Esophagus squamous epithelium (tissue), 5 donors: ENCODE measurements around the gene ABCG4. TPM values are rescaled to one million over a fixed set of nuclear protein-coding genes. Genes with fewer than 3 reads are reported as not detected.

Source experiments
- DNase-seq: peaks from one replicate; lab custom pipeline; 2025; lab: John Stamatoyannopoulos, UW
- H3K27ac ChIP-seq, 4 donors: fragments of 200-600 bp; sonication (generic); one replicate each; pipeline ENCODE4 v1.5.1; 2016 to 2019; ENCODE audit warnings: mild to moderate bottlenecking in 1 of 4
- H3K27me3 ChIP-seq, 4 donors: fragments of 200-600 bp; sonication (generic); 1 replicate in 3 of 4; 2 replicates in 1 of 4; pipeline versions ENCODE4 v1.5.1 to v1.6.0; 2017 to 2021; ENCODE audit warnings: antibody characterized with exemption in 1 of 4
- H3K36me3 ChIP-seq, 3 donors: fragments of 200-600 bp; sonication (generic); one replicate each; pipeline ENCODE4 v1.5.1; 2016 to 2019
- H3K4me1 ChIP-seq, 3 donors: fragments of 200-600 bp; sonication (generic); one replicate each; pipeline ENCODE4 v1.5.1; 2017 to 2019
- H3K4me3 ChIP-seq, 4 donors: fragments of 200-600 bp; sonication (generic); 1 replicate in 3 of 4; 2 replicates in 1 of 4; pipeline ENCODE4 v1.5.1; 2016 to 2019; ENCODE audit warnings: mild to moderate bottlenecking in 2 of 4, moderate library complexity in 1 of 4
- H3K9me3 ChIP-seq, 3 donors: fragments of 200-600 bp; sonication (generic); one replicate each; pipeline ENCODE4 v1.5.1; 2016 to 2019
- POLR2A ChIP-seq, 4 donors: fragments of 450-650 bp; IDR thresholded peaks; one replicate each; pipeline ENCODE4 v1.6.1; 2017; ENCODE audit warnings: antibody characterized with exemption in 4 of 4, mild to moderate bottlenecking in 4 of 4, moderate library complexity in 3 of 4
- WGBS, 2 donors: methylation state at CpG; one replicate each; pipeline ENCODE4 v1.1.5; 2018; 5-methylcytosine and 5-hydroxymethylcytosine counted together
- intact Hi-C: fragments of 100-400 bp; cut with DNase I; formaldehyde crosslinking; loops from one replicate; pipeline ENCODE4 v1.15.0; 2022
- total RNA-seq, 4 donors: library from RNA; depleted of rRNA; stranded (reverse); fragments of >200 nt; gene quantifications; one replicate each; pipeline ENCODE4 v1.1.0, GENCODE V29; 2016
- TF ChIP-seq, protein P1 (sequence below), 6 experiments: fragments of 450-650 bp in 4 of 6; fragments of 200-600 bp in 2 of 6; sonication (generic) in 2 of 6; IDR thresholded peaks; one replicate each; pipeline ENCODE4 v1.5.1; 2016 to 2019; ENCODE audit warnings: antibody characterized with exemption in 6 of 6, mild to moderate bottlenecking in 4 of 6, moderate library complexity in 4 of 6
- donor health status: DM: yes; HTN: yes; CAD: no.

The ABCG4 gene
- total RNA-seq, 4 donors from 2014 or later: 0.15 to 0.94 (median 0.39) TPM

GRCh38 chr11:119175493-119176077 is 26.7 kb downstream of the ABCG4 start:
- Histone ChIP-seq H3K27me3 (no peaks in the 10 kb centered on the region), H3K36me3 (peaks cover 10 to 94% (median 16%) of the 10 kb centered on the region in 3 donors), H3K9me3 (no peaks in the 10 kb centered on the region), H3K27ac (peak overlapping the region; percentile 5 to 40 (median 36)), H3K4me1 (peaks cover 6 to 33% (median 7%) of the 10 kb centered on the region in 3 donors), H3K4me3 (no peak overlapping the region)
- TF ChIP-seq, protein P1, sequence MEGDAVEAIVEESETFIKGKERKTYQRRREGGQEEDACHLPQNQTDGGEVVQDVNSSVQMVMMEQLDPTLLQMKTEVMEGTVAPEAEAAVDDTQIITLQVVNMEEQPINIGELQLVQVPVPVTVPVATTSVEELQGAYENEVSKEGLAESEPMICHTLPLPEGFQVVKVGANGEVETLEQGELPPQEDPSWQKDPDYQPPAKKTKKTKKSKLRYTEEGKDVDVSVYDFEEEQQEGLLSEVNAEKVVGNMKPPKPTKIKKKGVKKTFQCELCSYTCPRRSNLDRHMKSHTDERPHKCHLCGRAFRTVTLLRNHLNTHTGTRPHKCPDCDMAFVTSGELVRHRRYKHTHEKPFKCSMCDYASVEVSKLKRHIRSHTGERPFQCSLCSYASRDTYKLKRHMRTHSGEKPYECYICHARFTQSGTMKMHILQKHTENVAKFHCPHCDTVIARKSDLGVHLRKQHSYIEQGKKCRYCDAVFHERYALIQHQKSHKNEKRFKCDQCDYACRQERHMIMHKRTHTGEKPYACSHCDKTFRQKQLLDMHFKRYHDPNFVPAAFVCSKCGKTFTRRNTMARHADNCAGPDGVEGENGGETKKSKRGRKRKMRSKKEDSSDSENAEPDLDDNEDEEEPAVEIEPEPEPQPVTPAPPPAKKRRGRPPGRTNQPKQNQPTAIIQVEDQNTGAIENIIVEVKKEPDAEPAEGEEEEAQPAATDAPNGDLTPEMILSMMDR (IDR thresholded peaks at IDR 0.05): no peak
- no peak for TF ChIP-seq POLR2A (IDR thresholded peaks at IDR 0.05)
- 57 to 63% methylated on average over 6 of the region's 6 CpGs for WGBS, 2 donors
- no peak for DNase-seq
- intact Hi-C loops: no loop called here

- H3K27me3 ChIP-seq: no peaks in the 10 kb centered on the region
- peaks cover 13 to 97% (median 20%) of the 10 kb centered on the region in 3 donors for H3K36me3 ChIP-seq
- intact Hi-C loops: no loop called here
- TF ChIP-seq POLR2A (IDR thresholded peaks at IDR 0.05): no peak
- TF ChIP-seq, protein P1 (IDR thresholded peaks at IDR 0.05): no peak
- no peak overlapping the region for H3K27ac ChIP-seq
- H3K9me3 ChIP-seq: no peaks in the 10 kb centered on the region
- WGBS, 2 donors: 59 to 61% methylated on average over 4 of the region's 4 CpGs
- no peak overlapping the region for H3K4me3 ChIP-seq
- peaks cover 6 to 13% (median 7%) of the 10 kb centered on the region in 3 donors for H3K4me1 ChIP-seq
- DNase-seq: no peak
These were observed 29.4 kb downstream of the ABCG4 start for GRCh38 chr11:119178166-119178680.

- peaks cover 12 to 95% (median 19%) of the 10 kb centered on the region in 3 donors for H3K36me3 ChIP-seq
These were observed 30.5 kb downstream of the ABCG4 start for GRCh38 chr11:119179342-119179741.

DNA sequence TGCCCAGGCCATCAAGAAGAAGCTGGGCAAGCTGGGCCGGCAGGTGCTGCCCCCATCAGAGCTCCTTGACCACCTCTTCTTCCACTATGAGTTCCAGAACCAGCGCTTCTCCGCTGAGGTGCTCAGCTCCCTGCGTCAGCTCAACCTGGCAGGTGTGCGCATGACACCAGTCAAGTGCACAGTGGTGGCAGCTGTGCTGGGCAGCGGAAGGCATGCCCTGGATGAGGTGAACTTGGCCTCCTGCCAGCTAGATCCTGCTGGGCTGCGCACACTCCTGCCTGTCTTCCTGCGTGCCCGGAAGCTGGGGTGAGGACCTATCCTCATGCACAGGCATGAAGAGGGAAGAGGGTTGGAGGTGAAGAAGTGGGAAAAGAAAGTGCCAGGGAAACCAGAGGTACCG is 31.1 kb downstream of the ABCG4 start:
- no peak overlapping the region for H3K4me3 ChIP-seq
- peaks cover 5 to 89% (median 13%) of the 10 kb centered on the region in 3 donors for H3K36me3 ChIP-seq
- H3K4me1 ChIP-seq: peaks cover 4 to 8% (median 7%) of the 10 kb centered on the region in 3 donors
- intact Hi-C loops: no loop called here
- no peaks in the 10 kb centered on the region for H3K9me3 ChIP-seq
- no peak for DNase-seq
- no peak overlapping the region for H3K27ac ChIP-seq
- H3K27me3 ChIP-seq: no peaks in the 10 kb centered on the region
- no peak for TF ChIP-seq POLR2A (IDR thresholded peaks at IDR 0.05)
- TF ChIP-seq, protein P1 (IDR thresholded peaks at IDR 0.05): no peak
- 67 to 89% methylated on average over 1 to 7 of the region's 10 CpGs for WGBS, 2 donors

More at GRCh38 chr11:119179342-119179741, 30.5 kb downstream of the ABCG4 start:
- no peak for TF ChIP-seq POLR2A (IDR thresholded peaks at IDR 0.05)
- TF ChIP-seq, protein P1 (IDR thresholded peaks at IDR 0.05): no peak
- Histone ChIP-seq H3K4me3 (no peak overlapping the region), H3K4me1 (peaks cover 6 to 13% (median 7%) of the 10 kb centered on the region in 3 donors), H3K9me3 (no peaks in the 10 kb centered on the region), H3K27me3 (no peaks in the 10 kb centered on the region), H3K27ac (no peak overlapping the region)
- intact Hi-C loops: no loop called here
- WGBS, 2 donors: 84 to 89% methylated on average over 6 of the region's 6 CpGs
- DNase-seq: no peak
